ENCODE results near the gene LRP5.
"Not testable (repeated sequence)": the region's sequence is repeated elsewhere in the genome, so short reads cannot be mapped to it uniquely, and the experiment has no call there.

The LRP5 gene

DNA sequence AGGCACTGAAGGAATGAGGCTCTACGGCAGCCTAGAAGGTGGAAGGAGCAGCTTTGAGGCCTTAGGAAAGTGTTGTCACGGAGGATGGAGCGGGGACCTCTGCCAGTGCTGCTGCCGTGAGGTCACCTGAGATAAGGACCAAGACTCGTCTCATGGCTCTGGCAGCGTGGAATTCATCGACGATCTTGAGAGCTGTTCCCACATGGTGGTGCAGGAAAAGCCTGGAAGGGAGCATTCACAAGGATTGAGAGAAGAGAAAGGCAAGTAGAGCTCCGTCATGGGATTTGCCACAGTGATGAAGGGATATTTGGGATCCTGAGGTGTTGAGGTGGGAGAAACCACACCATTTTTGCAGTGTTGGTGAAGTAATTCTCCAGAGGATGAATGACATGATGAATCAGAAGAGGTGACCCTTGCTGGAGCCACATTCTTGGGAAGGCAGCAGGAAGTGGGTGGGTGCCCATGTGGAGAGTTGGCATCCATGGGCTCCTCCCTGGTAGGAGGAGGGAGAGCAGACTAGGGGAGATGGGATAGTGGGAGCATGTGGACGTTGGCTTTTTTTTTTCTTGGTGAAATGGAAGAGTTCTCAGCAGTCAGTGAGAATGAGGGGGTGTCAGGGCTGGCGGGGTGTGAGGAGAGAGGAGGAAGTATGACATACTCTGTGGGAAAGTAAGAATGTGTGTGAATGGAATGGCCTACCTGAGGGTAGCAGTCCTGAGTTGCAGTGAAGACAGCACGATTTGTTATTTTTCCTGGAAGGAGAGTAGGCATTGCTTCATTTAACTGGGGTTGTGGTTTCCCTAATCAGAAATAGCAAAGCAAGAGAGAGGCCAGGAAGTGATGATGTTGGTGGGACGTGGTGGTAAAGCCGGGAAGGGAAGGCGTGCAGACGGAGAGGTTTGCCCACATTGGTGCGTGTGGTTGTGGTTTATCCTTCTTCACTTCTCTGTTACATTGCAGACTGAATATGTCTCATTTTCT lies 159.3 kb downstream of the LRP5 start:
- peak in 4 of 5 donors; percentile 26 to 83 (median 34) for DNase-seq

DNA sequence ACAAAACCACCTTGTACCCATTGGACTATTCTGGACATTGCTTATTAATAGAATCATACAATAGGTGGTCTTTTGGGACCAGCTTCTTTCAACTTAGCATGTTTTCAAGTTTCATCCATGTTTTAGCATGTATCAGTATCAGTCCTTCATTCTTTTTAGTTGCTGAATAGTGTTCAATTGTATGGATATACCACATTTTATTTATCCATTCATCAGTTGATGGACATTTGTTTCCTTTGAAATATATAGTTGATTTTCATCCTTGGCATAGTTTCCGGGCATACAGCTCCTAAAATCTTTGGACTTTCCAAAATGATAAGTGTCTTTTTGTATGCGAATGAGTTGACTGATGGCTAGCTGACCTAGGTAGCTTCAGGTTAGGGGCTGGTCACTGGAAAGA lies 160.4 kb downstream of the LRP5 start:
- no peak for DNase-seq

DNA sequence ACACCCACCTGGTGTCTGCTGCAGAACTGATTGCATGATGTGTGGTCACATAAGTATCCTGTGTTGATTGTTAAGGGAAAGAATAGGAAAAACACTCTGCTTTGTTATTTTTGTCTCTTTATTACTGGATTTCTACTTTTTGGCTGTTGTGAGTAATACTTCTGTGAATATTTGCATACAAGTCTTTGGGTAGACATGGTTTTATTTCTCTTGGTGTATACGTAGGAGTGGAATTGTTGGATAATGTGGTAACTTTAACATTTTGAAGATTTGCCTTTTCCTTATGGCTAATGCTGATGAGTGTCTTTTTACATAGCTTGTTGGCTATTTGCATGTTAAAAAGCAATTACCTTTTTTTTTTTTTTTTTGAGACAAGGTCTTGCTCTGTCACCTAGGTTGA lies 161.3 kb downstream of the LRP5 start:
- no peak for DNase-seq

DNA sequence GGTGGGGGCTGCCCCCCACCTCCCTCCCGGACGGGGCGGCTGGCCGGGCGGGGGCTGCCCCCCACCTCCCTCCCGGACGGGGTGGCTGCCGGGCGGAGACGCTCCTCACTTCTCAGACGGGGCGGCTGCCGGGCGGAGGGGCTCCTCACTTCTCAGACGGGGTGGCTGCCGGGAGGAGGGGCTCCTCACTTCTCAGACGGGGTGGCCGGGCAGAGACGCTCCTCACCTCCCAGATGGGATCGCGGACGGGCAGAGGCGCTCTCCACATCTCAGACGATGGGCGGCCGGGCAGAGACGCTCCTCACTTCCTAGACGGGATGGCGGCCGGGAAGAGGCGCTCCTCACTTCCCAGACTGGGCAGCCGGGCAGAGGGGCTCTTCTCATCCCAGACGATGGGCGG lies 163.2 kb downstream of the LRP5 start:
- not testable (repeated sequence) for DNase-seq

DNA sequence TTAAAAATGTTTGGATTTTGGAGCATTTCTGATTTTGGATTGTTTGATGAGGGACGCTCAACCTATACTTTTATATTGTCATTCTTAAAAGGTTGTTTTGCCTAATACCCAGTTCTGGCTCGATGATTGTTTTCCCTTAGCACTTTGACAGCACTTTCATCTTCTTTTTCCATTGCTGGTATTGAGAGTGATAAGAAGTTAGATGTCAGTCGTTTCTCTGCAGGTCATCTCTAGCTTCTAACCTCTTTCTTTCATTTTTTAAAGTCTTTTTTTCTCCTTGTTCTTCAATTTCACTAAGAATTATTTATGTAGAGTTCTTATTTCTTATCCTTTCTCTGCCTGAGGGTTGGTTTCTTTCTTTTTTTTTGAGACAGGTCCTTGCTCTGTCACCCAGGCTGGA lies 167.0 kb downstream of the LRP5 start:
- no peak for DNase-seq

DNA sequence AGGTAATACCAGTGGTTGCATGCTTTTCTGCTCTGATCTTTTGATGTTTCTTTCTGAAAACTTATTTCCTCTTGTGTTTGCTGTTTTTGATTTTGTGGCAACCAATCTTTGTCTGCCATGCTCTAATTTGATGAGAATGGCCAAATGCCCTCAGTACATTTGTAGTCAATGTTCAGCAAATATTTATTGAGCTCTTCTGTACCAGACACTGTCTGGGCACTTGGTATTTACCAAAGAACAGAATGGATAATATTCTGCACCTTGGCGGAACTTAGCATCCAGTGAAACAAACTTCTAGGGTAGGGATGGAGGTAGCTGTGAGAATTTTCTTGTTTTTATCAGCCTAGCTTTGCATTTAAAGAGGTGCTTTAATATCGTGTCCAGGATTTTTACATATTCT lies 167.8 kb downstream of the LRP5 start:
- no peak for DNase-seq

DNA sequence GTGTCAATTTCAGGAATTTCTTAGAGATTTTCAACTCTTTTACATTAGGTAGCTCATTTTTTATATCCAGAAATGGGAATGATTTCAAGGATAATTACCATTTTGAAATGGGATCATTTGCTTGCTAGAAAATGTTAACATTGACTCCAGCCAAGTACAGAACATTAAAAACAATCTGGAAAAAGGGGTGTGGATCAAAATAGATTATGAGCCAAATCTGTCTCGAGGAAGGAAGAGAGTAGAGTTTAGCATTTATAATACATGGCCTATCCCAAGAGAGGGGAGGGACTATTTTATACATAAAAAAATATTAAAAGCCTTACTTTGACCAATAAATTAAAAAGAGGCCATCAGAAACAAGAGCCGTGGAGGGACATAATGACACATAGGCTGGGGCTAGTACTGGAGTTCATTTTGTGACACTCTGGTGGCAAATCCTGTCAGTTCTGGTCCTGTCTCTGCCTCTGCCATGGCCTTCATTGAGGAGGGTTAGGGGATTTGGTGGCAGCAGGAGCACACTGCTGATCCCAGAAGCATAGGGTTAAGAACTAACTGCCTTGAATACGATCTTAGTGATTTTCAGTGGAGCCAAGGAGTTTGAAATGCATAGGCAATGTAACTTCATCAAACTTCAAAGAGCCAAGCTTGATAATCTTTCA lies 168.6 kb downstream of the LRP5 start:
- no peak for DNase-seq

DNA sequence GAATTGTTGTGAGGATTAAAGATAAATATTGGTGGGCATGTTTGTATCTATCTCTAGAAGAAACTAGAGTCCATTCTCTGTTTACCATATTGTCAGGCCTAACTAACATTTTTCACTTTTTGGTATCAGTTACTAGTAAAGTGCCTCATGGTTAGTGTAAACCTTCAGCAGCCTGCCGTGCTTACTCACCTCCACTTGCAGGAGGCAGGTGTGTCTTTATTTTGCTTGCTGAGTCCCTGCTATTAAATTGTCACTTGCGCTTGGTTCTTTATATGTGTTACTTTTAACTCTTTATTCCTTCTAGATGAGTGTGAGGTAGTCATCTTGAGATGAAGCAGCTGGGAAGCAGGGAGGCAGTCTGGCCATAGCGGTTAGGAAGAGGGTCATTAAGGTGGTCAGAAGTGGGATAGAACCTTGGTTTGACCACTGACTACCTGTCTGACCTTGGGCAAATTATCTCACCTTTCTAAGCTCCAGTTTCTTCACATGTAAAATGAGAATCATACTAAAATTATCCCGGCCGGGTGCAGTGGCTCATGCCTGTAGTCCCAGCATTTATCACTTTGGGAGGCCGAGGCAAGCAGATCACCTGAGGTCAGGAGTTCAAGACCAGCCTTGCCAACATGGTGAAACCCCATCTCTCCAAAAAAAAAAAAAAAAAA lies 169.3 kb downstream of the LRP5 start:
- DNase-seq = no peak

DNA sequence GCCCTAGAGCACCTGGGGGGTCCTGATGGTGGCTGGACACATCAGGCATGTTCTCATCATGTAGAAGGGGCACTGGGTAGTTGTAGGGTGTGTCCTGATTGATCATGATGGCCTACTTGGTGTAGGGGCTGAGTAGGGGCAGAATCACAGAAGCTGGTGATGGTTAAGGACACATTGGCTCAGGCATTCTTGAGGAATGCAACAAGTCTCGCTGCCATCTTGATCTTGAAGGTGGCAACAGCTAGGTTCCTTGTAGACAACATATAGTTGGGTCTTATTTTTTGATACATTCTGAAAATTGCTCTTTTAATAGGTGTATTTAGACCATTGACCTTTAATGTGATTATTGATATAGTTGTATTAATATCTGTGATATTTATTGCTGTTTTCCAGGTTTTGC lies 176.2 kb downstream of the LRP5 start:
- no peak for DNase-seq

DNA sequence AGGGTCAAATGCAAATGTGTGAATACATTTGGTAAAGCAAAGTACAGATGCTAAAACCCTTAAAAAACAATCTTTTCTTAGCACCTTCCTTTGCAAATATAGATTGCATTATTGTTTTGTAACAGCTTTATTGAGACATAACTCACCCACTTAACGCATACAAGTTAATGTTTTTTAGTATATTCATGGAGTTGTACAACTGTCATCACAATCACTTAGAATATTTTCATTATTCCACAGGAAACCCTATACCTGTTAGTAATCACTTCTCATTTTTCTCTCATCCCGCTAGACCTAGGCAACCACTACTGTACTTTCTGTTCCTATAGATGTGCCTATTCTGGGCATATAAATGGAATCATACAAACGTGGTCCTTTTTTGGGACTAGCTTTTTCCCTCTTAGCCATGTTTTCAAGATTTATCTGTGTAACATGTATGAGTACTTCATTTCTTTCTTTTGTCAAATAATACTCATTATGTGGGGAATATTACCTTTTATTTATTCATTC lies 182.9 kb downstream of the LRP5 start:
- no peak for DNase-seq

DNA sequence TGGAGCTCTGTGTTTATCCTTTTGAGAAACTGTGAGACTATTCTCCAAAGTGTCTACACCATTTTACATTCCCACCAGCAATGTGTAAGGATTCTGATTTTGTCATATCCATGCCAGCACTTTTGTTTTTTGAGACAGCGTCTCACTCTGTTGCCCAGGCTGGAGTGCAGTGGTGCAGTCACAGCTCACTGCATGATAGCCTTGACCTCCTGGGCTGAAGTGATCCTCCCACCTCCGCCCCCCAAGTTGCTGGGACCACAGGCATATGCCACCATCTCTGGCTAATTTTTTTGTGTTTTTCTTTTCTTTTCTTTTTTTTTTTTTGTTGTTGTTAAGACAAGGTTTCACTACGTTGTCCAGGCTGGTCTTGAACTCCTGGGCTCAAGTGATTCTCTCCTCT lies 183.5 kb downstream of the LRP5 start:
- DNase-seq = no peak

DNA sequence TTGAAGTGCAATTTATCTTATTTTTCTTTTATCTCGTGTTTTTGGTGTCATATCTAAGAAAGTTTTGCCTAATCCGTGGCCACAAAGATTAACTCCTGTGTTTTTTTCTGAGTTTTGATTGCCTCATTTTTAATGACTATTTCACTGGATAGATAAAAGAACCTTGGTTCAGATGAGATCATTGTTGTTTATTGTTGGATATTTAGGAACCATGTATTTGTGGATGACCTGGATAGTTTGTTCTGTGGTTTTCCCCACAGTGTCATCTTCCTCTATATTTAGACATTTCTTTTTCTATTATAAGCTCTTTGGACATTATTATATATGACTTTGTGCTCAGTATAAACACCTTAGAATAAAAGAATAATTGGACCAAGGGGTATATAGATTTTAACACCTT lies 185.4 kb downstream of the LRP5 start:
- DNase-seq = no peak

DNA sequence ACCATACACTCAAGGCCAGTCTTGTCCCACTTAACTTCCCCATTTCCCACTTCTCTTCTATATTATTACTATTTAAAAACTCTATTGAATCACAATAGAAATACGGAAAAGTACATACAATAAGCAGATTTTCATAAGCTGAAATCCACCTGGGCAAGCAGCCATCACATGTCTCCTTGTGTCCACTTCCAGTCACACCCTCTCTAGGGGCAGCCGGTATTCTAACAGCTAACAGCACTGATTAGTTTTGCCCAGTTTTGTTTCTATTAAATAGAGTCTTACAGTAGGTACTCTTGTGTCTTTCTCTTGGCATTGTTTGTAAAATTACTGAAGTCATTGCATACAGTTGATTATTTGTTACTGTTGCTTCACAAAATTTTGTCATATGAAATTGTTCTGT lies 185.9 kb downstream of the LRP5 start:
- DNase-seq = no peak

Measured in T-helper 1 cell (primary cell).